Measurements from ENCODE around the gene PHTF2. TPM values are rescaled to one million over a fixed set of nuclear protein-coding genes. Genes with fewer than 3 reads are reported as not detected.

Gene PHTF2
- total RNA-seq, 4 donors from 2014 or later: 15.1 to 28.8 (median 20.1) TPM

DNA sequence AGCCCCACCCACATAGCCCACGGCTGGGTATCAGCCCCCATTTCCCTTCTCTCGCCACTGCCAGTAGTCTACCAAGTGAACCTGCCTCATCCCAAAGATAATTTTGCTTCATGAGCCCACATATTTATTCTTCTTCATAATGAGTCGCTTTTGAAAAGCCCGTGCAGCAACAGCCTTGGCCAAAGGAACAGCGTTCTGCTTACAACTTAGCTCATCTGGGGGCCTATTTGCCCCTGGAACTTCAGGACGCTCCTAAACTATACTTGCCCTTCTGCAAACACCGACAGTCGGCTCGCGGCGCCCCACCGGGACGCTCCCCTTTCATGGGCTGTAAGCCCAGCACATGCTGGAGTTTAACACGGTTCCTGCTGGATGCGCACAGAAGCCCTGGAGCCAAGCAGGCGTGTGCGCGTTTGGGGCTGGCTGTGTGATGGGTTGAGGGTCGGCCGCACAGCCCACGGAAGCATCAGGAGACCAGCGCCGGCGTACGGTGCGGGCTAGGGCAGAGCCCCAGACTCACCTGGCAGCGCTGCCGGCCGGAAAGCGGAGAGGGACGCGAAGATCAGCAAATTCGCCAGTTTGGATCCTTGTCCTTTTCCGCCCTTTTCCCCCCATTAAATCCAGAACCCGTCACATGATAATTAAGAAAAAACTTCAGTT lies 709 bp upstream of the PHTF2 start:
- 0% methylated on average over 5 to 14 of the region's 35 CpGs for WGBS, 2 donors (ENCODE audit: low coverage in 1 of 2)
- no peaks in the 10 kb centered on the region for H3K9me3 ChIP-seq
- peak overlapping the region; percentile 68 to 93 (median 90) for H3K27ac ChIP-seq
- H3K4me1 ChIP-seq: peaks cover 0 to 65% (median 7%) of the 10 kb centered on the region in 3 donors
- H3K27me3 ChIP-seq: no peaks in the 10 kb centered on the region
- H3K4me3 ChIP-seq: peak overlapping the region; percentile 81 to 88
- peaks cover 0 to 24% of the 10 kb centered on the region in 2 donors for H3K36me3 ChIP-seq
- ATAC-seq: peak; percentile 8
- TF ChIP-seq POLR2A (IDR thresholded peaks at IDR 0.05) (peak in 1 of 2 donors; percentile 12), POLR2AphosphoS5 (IDR thresholded peaks at IDR 0.05) (no peak), CTCF (IDR thresholded peaks at IDR 0.05) (no peak), EP300 (IDR thresholded peaks at IDR 0.05) (no peak)

- Histone ChIP-seq H3K4me1 (peaks cover 0 to 57% (median 7%) of the 10 kb centered on the region in 3 donors), H3K9me3 (no peaks in the 10 kb centered on the region), H3K4me3 (peak overlapping the region; percentile 50 to 88), H3K27me3 (no peaks in the 10 kb centered on the region), H3K27ac (peak overlapping the region; percentile 44 to 93 (median 90)), H3K36me3 (peaks cover 0 to 10% of the 10 kb centered on the region in 2 donors)
- 0 to 3% methylated on average over 2 to 6 of the region's 55 CpGs for WGBS, 2 donors (ENCODE audit: low coverage in 1 of 2)
- TF ChIP-seq POLR2A (IDR thresholded peaks at IDR 0.05) (peak in 1 of 2 donors; percentile 5), EP300 (IDR thresholded peaks at IDR 0.05) (no peak), POLR2AphosphoS5 (IDR thresholded peaks at IDR 0.05) (no peak)
- ATAC-seq: no peak
Measured at GRCh38 chr7:77799078-77799964, 748 bp downstream of the PHTF2 start.

DNA sequence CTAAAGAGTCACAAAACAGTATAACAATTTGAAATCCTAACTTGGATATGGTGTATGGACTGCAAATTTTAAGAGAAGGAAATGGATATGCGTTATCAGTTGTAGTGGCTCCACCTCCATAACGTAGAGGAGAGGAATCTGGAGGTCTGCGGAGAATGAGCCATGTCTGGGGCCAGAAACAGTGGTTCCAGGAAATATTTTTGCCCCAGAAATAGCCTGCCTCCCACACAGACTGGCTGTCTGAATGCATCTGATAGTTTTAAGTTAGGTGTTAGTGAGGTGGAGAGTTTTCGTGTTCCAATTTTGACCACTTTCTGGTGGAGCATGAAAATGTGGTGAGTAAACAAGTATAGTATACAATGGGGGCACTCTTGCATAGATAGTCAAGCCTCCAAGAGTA lies 1.6 kb downstream of the PHTF2 start:
- Histone ChIP-seq H3K36me3 (peaks cover 0 to 2% of the 10 kb centered on the region in 2 donors), H3K4me1 (peaks cover 0 to 49% (median 7%) of the 10 kb centered on the region in 3 donors), H3K27me3 (no peaks in the 10 kb centered on the region), H3K9me3 (no peaks in the 10 kb centered on the region), H3K27ac (peak overlapping the region in 1 of 4 donors; percentile 93), H3K4me3 (peak overlapping the region in 1 of 2 donors; percentile 88)
- no peak for TF ChIP-seq EP300 (IDR thresholded peaks at IDR 0.05)
- ATAC-seq: no peak
- 31 to 45% methylated on average over 4 of the region's 4 CpGs for WGBS, 2 donors (ENCODE audit: low coverage in 1 of 2)

GRCh38 chr7:77800730-77801129 lies 2.2 kb downstream of the PHTF2 start:
- Histone ChIP-seq H3K4me1 (peaks cover 0 to 46% (median 7%) of the 10 kb centered on the region in 3 donors), H3K27me3 (no peaks in the 10 kb centered on the region), H3K27ac (no peak overlapping the region), H3K4me3 (no peak overlapping the region), H3K36me3 (no peaks in the 10 kb centered on the region), H3K9me3 (peaks cover 0 to 2% (median 0%) of the 10 kb centered on the region in 3 donors)
- no peak for ATAC-seq
- TF ChIP-seq POLR2AphosphoS5 (IDR thresholded peaks at IDR 0.05) (no peak), CTCF (IDR thresholded peaks at IDR 0.05) (no peak), EP300 (IDR thresholded peaks at IDR 0.05) (no peak), POLR2A (IDR thresholded peaks at IDR 0.05) (no peak)
- WGBS, 2 donors (ENCODE audit: low coverage in 1 of 2): 78 to 79% methylated on average over 2 of the region's 2 CpGs

- no peak overlapping the region for H3K27ac ChIP-seq
- no peak for TF ChIP-seq EP300 (IDR thresholded peaks at IDR 0.05)
- no peak for TF ChIP-seq POLR2AphosphoS5 (IDR thresholded peaks at IDR 0.05)
- no peak for TF ChIP-seq POLR2A (IDR thresholded peaks at IDR 0.05)
- TF ChIP-seq CTCF (IDR thresholded peaks at IDR 0.05): no peak
- peaks cover 0 to 20% (median 0%) of the 10 kb centered on the region in 3 donors for H3K9me3 ChIP-seq
- peaks cover 0 to 26% (median 3%) of the 10 kb centered on the region in 3 donors for H3K4me1 ChIP-seq
- no peak for ATAC-seq
- WGBS, 2 donors (ENCODE audit: low coverage in 1 of 2): 80% methylated on average over 2 of the region's 2 CpGs
- H3K36me3 ChIP-seq: no peaks in the 10 kb centered on the region
- H3K4me3 ChIP-seq: no peak overlapping the region
- no peaks in the 10 kb centered on the region for H3K27me3 ChIP-seq
Measured at GRCh38 chr7:77802557-77803405, 4.2 kb downstream of the PHTF2 start.
